Left lung (tissue), 10 donors: ENCODE results near the gene ANKRD34B. TPM values are rescaled to one million over a fixed set of nuclear protein-coding genes. Genes with fewer than 3 reads are reported as not detected.
A peak's percentile ranks its signal among the peaks of the same experiment; 100 is the strongest.

ENCODE experiments used
- ATAC-seq: fragments of 200-7000 bp; cut with Tn5 transposase; one replicate; pipeline ENCODE4 v1.9.1; 2020; ENCODE audit warnings: moderate library complexity
- DNase-seq, 4 donors: peaks; one replicate each; pipeline ENCODE4 v3.0.0-alpha.2; 2013 to 2020
- H3K27ac ChIP-seq, 2 donors: fragments of 200-600 bp; sonication (generic) in 1 of 2; one replicate each; pipeline versions ENCODE4 v1.5.0 to v1.8.0; 2020 to 2021
- H3K27me3 ChIP-seq, 2 donors: fragments of 200-600 bp; sonication (generic) in 1 of 2; one replicate each; pipeline versions ENCODE4 v1.5.0 to v1.8.0; 2020 to 2021
- H3K36me3 ChIP-seq, 2 donors: fragments of 200-600 bp; sonication (generic) in 1 of 2; one replicate each; pipeline versions ENCODE4 v1.5.0 to v1.8.0; 2020 to 2021
- H3K4me1 ChIP-seq, 2 donors: fragments of 200-600 bp; one replicate each; pipeline ENCODE4 v1.8.0; 2021
- H3K4me3 ChIP-seq, 2 donors: fragments of 200-600 bp; sonication (generic) in 1 of 2; one replicate each; pipeline versions ENCODE4 v1.5.0 to v1.8.0; 2020 to 2021; ENCODE audit warnings: mild to moderate bottlenecking in 1 of 2
- H3K9me3 ChIP-seq, 2 donors: fragments of 200-600 bp; sonication (generic) in 1 of 2; one replicate each; pipeline versions ENCODE4 v1.5.0 to v1.8.0; 2020 to 2021
- intact Hi-C, 2 donors: fragments of 100-400 bp; cut with DNase I; formaldehyde crosslinking; loops; one replicate each; pipeline versions ENCODE4 v1.11.2 to v1.14.2; 2022
- polyA plus RNA-seq, 6 donors: library from polyadenylated mRNA; unstranded; fragments of 120-200 nt; gene quantifications; one replicate each; pipeline ENCODE4 v1.2.1, GENCODE V29; 2013; ENCODE audit not compliant: insufficient read length in 6 of 6
- total RNA-seq, 2 donors: library from RNA; stranded (reverse); fragmentation: NEBNext Ultra II Directional; extraction: Animal tissue kit (Norgen Biotek cat#: 25700); gene quantifications; one replicate each; pipeline ENCODE4 v1.2.1, GENCODE V29; 2021
- TF ChIP-seq, protein P1 (sequence below), 2 donors: fragments of 200-600 bp; sonication (generic) in 1 of 2; IDR thresholded peaks; one replicate each; pipeline versions ENCODE4 v1.5.0 to v1.8.0; 2021; ENCODE audit warnings: antibody characterized with exemption in 2 of 2
- donor health status: DM: no; HTN: yes; CAD: no.
- donor health status: DM: no; HTN: no; CAD: no.

ANKRD34B gene
- total and polyA plus RNA-seq, 8 donors: 0.03 to 2.8 (median 0.04) TPM; not detected in 3

DNA sequence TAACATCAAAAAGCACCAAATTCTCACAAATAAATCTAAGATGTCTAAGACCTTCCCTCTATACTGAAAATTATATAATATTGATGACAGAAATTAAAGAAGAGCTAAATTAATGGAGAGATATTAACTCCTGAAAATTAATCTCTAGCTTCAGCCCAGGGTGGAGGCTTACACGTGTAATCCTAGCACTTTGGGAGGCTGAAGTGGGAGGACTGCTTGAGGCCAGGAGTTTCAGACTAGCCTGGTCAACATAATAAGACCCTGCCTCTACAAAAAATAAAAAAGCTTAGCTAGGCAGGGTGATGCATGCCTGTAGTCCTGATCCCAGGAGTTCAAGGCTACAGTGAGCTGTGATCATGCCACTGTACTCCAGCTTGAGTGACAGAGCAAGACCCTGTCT is 39.6 kb upstream of the ANKRD34B start:
- no peak for DNase-seq
- Histone ChIP-seq H3K9me3 (no peaks in the 10 kb centered on the region), H3K4me3 (no peak overlapping the region), H3K27me3 (no peaks in the 10 kb centered on the region), H3K27ac (no peak overlapping the region), H3K36me3 (no peaks in the 10 kb centered on the region), H3K4me1 (peaks cover 0 to 8% of the 10 kb centered on the region in 2 donors)
- TF ChIP-seq, protein P1, sequence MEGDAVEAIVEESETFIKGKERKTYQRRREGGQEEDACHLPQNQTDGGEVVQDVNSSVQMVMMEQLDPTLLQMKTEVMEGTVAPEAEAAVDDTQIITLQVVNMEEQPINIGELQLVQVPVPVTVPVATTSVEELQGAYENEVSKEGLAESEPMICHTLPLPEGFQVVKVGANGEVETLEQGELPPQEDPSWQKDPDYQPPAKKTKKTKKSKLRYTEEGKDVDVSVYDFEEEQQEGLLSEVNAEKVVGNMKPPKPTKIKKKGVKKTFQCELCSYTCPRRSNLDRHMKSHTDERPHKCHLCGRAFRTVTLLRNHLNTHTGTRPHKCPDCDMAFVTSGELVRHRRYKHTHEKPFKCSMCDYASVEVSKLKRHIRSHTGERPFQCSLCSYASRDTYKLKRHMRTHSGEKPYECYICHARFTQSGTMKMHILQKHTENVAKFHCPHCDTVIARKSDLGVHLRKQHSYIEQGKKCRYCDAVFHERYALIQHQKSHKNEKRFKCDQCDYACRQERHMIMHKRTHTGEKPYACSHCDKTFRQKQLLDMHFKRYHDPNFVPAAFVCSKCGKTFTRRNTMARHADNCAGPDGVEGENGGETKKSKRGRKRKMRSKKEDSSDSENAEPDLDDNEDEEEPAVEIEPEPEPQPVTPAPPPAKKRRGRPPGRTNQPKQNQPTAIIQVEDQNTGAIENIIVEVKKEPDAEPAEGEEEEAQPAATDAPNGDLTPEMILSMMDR (IDR thresholded peaks at IDR 0.05): no peak
- no peak for ATAC-seq
- intact Hi-C loops: no loop called here

DNA sequence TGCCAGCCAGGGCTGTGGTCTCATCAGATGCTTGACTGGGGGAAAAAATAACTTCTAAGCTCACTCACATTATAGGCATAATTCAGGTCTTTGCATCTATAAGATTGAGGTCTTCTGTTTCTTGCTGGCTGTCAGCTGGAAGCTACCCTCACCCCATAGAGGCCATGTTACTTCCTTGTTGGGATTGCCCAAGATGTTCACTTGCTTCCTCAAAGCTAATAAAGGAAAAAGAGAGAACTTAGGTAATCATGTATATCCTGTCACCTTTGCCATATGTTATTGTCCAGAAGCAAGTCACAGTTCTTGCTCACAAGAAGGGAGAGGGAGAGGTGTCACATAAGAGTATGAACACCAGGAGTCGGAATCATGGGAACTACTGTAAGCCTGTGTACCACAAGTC is 38.7 kb upstream of the ANKRD34B start:
- Histone ChIP-seq H3K27ac (peak overlapping the region in 1 of 2 donors; percentile 79), H3K36me3 (no peaks in the 10 kb centered on the region), H3K9me3 (no peaks in the 10 kb centered on the region), H3K4me3 (no peak overlapping the region), H3K4me1 (peaks cover 0 to 8% of the 10 kb centered on the region in 2 donors), H3K27me3 (no peaks in the 10 kb centered on the region)
- intact Hi-C loops: no loop called here
- TF ChIP-seq, protein P1 (IDR thresholded peaks at IDR 0.05): no peak
- DNase-seq (no peak), ATAC-seq (peak; percentile 44)

DNA sequence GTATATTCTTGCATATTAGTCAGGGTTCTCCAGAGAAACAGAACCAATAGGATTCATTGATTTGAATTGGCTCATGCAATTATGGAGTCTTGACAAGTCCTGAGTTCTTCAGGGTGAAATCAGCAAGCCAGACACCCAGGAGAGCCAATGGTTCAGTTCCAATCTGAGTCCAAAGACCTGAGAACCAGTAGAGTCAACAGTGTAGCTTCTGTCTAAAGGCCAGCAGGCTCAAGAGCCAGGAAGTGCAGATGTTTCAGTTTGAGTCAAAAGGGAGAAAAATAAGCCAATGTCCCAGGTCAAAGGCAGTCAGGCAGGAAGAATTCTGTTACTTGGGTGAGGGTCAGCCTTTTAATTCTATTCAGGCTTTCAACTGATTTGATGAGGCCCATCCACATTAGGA is 37.8 kb upstream of the ANKRD34B start:
- ATAC-seq: no peak
- Histone ChIP-seq H3K36me3 (no peaks in the 10 kb centered on the region), H3K4me1 (peaks cover 0 to 8% of the 10 kb centered on the region in 2 donors), H3K27ac (peak overlapping the region in 1 of 2 donors; percentile 79), H3K4me3 (no peak overlapping the region), H3K9me3 (no peaks in the 10 kb centered on the region), H3K27me3 (no peaks in the 10 kb centered on the region)
- TF ChIP-seq, protein P1 (IDR thresholded peaks at IDR 0.05): no peak
- DNase-seq: no peak
- intact Hi-C loops: no loop called here

DNA sequence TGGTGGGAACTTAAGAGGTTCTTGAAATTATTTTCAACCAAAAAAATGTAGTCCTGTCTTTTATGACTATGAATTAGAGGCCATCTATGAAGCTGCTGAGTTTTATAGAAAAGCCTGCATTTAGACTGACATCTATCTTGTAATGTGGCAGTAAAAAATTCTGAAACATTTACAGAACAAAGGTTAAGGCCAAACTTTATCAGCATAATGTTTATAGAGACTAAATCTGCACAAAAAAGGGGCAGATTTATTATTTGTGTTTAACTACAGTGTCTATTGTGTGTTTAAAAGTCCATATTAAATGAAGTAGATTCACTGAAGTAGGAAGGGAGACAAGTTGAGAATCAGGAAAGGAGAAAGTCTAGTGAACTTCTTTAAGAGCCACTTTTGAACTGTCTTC is 37.3 kb upstream of the ANKRD34B start:
- Histone ChIP-seq H3K4me3 (no peak overlapping the region), H3K36me3 (no peaks in the 10 kb centered on the region), H3K27me3 (no peaks in the 10 kb centered on the region), H3K9me3 (no peaks in the 10 kb centered on the region), H3K27ac (no peak overlapping the region), H3K4me1 (peaks cover 0 to 8% of the 10 kb centered on the region in 2 donors)
- ATAC-seq: no peak
- TF ChIP-seq, protein P1 (IDR thresholded peaks at IDR 0.05): no peak
- no peak for DNase-seq
- intact Hi-C loops: no loop called here

DNA sequence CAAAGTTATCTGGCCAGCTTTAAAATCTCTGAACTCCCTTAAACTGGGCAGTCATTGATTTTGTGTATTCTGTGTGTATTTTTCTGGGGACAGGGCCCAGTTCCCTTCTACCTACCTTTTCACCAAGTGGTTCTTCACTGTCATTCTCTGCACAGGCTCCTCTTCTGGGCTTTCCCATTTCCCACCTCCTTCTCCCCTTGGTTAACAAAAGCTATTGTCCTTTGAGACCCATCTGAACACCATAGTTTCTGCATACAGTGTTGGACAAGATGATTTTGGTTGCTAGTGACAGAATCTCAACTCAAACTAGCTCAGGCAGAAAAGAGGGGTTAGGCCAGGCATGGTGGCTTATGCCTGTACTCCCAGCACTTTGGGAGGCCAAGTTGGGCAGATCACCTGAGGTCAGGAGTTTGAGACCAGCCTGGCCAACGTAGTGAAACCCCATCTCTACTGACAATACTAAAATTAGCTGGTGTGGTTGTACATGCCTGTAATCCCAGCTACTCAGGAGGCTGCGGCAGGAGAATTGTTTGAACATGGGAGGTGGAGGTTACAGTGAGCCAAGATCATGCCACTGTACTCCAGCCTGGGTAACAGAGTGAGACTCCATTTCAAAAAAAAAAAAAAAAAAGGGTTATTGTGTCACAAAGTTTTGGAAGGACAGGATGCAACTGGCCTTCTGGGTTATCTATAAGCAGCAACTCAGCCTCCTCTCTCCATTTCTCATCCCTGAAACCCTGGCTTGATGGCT is 31.0 kb upstream of the ANKRD34B start:
- Histone ChIP-seq H3K36me3 (no peaks in the 10 kb centered on the region), H3K27me3 (no peaks in the 10 kb centered on the region), H3K27ac (no peak overlapping the region), H3K9me3 (no peaks in the 10 kb centered on the region), H3K4me1 (no peaks in the 10 kb centered on the region), H3K4me3 (no peak overlapping the region)
- intact Hi-C loops: no loop called here
- TF ChIP-seq, protein P1 (IDR thresholded peaks at IDR 0.05): no peak
- DNase-seq (no peak), ATAC-seq (no peak)
